ENCODE measurements around the gene NRN1L.
"Not testable (repeated sequence)": the region's sequence is repeated elsewhere in the genome, so short reads cannot be mapped to it uniquely, and the experiment has no call there.

The NRN1L gene

DNA sequence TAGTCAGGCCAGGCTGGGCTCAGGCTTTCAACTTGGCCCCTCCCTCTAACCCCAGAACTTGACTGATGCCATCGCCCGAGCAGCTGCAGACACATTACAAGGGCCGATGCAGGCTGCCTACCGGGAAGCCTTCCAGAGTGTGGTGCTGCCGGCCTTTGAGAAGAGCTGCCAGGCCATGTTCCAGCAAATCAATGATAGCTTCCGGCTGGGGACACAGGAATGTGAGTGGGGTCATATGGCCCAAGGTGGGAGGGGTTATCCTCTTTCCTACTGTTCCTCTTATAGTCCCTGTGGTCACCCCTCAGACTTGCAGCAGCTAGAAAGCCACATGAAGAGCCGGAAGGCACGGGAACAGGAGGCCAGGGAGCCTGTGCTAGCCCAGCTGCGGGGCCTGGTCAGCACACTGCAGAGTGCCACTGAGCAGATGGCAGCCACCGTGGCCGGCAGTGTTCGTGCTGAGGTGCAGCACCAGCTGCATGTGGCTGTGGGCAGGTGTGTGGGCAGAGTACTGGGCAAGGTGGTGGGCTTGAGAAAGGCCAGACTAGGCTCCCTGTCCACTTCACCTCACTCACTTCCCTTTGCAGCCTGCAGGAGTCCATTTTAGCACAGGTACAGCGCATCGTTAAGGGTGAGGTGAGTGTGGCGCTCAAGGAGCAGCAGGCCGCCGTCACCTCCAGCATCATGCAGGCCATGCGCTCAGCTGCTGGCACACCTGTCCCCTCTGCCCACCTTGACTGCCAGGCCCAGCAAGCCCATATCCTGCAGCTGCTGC is 2.1 kb upstream of the NRN1L start:
- no peak for DNase-seq (ENCODE audit: low spot score)

DNA sequence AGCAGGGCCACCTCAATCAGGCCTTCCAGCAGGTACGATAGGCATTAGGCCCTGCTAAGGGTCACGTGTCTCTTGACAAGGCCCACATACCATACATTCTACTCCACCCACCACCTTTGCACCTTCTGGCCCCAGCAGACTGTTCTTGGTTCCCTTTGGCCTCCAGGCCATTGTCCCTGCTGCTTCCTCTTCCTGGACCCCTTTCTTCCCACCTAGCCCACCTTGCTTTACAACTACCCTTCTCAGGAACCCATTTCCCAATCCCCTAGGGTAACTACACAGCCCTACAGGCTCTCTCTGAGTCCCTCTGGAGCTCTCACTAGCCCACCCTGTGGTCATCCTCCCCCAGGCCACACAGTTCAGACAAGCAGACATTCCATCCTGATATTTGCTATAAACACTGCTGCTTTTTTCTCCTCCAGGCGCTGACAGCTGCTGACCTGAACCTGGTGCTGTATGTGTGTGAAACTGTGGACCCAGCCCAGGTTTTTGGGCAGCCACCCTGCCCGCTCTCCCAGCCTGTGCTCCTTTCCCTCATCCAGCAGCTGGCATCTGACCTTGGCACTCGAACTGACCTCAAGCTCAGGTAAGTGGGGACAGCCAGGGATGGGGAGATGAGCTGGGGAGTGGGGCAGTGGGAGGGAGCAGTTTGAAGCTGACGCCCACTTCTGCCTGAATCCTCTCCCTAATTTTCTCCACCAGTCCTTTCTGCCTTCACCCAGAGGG is 1.4 kb upstream of the NRN1L start:
- no peak for DNase-seq (ENCODE audit: low spot score)

DNA sequence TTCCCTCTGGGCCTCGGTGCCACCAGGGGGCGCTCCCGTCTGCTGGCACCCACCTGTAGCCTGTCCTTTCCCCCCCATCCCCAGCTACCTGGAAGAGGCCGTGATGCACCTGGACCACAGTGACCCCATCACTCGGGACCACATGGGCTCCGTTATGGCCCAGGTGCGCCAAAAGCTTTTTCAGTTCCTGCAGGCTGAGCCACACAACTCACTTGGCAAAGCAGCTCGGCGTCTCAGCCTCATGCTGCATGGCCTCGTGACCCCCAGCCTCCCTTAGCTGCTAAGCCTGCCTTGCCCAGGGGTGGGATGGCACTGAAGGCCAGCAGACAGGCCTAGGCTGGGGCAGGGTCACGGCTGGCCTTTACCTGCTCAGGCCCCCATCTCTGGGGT is 818 bp upstream of the NRN1L start:
- DNase-seq (ENCODE audit: low spot score): peak; percentile 79

DNA sequence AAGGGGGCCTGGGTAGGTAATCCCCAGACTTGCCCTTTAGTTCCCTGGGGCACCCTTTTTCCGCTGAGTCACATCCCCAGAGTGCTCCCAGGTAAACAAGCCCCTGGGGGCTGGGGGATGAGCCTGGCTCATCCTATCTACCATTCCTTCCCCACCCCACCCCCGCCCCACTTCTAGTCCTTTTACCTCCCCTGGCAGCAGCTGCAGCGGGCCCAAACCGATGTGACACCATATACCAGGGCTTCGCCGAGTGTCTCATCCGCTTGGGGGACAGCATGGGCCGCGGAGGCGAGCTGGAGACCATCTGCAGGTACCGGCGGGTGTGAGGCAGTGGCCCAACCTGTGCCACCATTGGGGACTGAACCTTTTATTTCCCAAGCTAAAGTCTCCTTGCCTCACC is 860 bp downstream of the NRN1L start:
- no peak for DNase-seq (ENCODE audit: low spot score)

DNA sequence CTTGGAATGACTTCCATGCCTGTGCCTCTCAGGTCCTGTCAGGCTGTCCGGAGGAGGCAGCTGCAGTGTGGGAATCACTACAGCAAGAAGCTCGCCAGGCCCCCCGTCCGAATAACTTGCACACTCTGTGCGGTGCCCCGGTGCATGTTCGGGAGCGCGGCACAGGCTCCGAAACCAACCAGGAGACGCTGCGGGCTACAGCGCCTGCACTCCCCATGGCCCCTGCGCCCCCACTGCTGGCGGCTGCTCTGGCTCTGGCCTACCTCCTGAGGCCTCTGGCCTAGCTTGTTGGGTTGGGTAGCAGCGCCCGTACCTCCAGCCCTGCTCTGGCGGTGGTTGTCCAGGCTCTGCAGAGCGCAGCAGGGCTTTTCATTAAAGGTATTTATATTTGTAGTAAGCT is 1.3 kb downstream of the NRN1L start:
- DNase-seq (ENCODE audit: low spot score): no peak

DNA sequence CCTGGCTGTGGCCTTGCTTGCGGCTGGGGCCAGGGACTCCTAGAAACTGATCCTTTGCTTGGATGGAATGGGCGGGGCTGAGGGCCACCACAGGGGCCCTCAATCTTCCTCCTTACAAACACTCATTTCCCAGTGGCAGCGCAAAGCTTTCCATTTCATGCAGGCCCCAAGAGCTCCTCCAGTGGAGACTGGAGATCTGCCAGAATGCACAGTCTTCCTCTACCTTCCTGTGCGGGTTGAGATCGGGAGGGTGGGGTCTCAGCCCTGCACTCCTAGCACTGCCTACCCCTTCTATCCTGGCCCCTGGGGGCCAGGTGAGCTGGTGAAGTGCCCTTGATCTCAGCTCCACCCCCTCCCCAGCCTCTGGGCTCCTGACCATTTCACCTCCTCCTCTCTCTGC is 1.7 kb downstream of the NRN1L start:
- DNase-seq (ENCODE audit: low spot score): no peak

DNA sequence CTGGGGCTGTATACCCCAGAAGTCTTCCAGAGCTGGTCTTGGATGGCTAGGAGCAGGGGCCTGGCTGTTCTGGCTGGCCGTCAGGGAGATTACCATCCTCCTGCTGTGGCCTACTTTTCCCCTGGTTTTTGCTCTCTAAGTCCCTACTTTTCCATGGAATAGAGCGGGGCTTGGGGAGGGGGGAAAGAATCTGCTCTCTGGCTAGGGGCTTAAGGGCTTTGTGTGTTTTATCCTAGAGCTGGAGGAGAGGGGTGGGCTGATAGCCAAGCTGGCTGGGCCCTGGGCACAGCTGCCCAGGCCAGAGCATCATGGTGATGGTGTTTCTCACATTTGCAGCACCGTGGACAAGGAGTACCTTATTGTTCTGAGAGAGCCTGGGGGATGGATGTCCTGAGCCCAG is 3.6 kb downstream of the NRN1L start:
- no peak for DNase-seq (ENCODE audit: low spot score)

DNA sequence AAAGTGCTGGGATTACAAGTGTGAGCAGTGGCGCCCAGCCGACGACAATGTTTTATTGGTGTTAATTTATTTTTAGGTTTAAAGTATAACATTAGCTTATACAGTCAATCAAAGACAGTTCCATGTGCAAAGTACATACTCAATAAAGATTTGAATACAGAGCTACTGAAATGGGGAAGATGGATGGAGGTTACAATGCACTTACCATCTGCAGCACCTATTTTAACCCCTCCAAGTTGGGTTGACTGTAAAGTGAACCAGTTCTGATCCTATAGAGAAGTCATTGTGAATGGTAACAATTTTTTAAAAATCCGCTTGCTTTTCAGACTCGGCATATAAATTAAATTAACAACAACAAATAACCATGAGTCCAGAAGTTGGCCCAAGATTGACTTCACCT is 7.7 kb downstream of the NRN1L start:
- DNase-seq (ENCODE audit: low spot score): no peak

DNA sequence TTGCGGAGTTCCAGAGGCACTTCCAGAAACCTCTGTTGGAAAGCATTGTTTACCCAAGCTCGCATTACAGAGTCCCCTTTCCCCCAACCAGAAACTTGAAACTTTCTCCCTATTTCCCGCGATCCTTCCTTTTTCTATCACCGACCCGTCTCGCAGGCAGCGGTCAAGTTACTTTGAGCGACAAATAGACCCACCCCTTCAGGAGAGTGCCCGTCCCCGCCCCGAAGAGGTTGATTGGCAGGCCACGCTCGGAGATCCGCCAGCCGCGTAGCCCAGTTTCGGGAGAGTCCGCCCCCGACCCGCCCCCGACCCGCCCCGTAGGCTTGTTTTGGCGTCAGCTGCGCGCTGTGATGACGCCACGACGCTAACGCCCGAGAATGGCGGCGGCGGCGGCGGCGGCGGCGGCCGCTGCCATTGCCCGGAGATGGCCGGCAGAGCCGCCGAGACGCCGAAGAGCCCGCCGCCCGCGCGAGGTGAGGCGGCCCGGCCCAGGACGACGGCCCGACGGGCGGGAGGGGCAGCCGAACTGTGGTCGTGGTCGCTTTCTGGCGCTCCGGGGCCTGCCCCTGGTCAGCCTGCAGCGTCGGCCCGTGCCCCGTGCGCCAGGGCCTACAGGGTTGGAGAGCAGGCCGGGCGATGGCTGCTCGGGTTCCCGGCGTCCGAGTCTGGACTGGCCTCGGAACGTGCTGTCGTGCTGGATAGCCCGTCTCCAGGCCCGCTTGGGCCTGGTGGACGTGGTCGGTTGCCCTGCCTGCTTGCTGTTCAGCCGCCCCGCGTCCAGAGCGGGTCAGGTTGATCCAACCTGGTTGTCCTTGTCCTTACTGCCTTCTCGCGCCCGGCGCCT is 8.4 kb downstream of the NRN1L start, which contains the start of gene PSKH1:
TSS of gene PSKH1 (plus strand) at position 356 of the 844 bp plus-strand sequence. CDS start 15,496 bp downstream, outside the sequence.
- DNase-seq (ENCODE audit: low spot score): peak; percentile 99

DNA sequence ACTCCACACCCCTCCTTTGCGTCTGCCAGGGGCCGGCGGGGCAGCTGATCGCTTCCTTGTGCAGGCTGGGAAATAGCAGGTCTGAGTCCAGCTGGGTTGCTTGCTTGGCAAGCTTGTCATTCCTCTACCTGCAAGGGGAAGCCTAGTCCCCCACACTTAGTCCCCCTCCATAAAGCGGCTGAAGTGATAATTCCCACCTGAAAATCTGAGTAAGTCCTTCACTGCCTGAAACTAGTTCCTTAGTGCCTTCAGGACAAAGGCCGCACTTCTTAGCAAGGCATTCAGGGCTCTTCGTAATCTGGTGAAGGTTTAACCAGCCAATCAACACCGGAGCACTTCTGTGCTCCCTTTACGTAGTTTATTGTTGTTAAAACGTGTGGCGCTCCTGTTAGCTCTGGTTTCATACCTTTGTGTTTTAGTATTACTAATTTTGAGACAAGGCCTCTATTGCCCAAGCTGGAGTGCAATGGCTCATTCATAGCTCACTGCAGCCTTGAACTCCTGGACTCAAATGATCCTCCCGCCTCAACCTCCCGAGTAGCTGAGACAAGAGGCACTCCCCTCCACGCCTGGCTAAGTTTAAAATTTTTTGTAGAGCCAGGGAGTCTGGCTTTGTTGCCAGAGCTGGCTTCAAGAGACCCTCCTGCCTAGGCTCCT is 9.2 kb downstream of the NRN1L start:
- DNase-seq (ENCODE audit: low spot score): no peak

DNA sequence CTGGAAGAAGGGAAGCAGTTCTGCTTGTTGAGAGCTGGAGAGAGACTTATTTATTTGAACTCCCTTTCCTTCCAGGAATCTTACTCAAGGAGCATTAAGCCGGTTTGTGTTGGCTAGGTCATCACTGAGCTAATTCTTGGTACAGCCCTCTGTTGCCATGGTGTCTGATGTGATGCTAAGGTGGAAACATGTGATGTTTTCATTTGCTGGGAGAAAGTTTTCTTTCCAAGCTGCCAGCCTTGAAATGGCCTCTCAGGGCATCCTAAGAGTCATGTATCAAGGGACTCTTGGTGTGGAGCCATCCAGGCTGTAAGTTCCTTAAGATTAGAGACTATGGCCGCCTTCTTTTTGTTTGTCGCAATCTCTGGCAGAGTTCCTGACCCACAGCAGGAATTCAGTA is 12.5 kb downstream of the NRN1L start:
- peak; percentile 43 for DNase-seq (ENCODE audit: low spot score)

DNA sequence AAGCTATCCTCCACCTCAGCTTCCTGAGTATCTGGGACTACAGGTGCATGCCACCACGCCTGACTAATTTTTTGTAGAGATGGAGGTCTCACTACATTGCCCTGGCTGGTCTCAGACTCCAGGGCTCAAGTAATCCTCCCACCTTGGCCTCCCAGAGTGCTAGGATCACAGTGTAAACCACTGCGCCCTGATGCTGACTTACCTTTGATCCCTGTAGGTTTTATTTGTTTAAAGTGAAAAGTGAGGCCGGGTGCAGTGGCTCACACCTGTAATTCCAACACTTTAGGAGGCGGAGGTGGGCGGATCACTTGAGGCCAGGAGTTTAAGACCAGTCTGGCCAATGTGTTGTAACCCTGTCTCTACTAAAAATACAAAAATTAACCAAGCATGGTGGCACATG is 17.0 kb downstream of the NRN1L start:
- DNase-seq (ENCODE audit: low spot score): no peak

DNA sequence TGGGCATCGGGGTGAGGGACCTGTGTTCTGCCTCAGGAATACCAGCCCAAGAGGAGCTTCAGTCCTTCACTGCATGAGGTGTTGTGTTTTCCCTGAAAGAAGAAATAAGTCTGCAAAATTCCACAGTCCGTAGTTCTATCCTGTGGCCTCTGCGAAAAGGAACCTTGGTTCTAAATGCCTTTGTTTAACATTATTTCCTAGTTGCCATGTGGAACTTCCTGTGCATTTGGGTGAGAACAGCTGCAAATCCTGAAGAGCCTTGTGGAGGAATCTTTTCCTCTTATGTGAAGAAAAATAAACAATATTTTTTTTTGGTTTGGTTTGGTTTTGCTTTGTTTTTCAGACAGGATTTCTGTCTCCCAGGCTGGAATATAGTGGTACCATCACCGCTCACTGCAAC is 18.1 kb downstream of the NRN1L start:
- no peak for DNase-seq (ENCODE audit: low spot score)

DNA sequence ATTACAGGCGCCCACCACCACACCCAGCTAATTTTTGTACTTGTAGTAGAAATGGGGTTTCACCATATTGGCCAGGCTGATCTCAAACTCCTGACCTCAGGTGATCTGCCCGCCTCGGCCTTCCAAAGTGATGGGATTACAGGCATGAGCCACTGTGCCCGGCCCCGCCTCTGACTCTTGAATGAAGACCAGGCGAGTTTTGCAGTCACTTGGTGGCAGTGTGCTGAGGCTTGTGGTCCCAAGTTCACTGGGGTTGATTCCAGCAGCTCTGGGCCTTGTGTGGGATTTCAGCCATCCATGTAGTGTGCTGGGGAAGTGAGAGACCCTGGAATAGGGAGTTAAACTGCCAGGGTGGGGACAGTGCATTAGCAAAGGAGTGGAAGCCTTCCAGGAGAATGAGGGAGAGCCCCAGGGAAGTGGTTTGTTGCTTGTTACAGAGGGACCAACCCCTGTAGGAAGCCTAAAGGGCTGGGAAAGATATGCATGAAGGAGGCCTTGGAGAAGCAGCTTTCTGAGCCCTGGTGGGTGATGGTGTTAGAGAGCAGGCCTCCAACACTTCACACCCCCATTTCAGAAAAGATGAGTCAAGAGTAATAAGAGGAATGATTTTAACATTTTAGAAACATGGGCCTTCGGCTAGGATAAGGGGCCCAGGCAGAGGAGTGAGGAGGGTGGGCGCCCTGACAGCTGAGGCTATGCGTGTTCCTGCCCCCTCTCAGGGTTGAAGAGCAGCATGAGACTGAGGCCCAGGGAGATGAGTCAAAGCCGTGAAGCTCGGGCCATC is 22.9 kb downstream of the NRN1L start:
- DNase-seq (ENCODE audit: low spot score): no peak

DNA sequence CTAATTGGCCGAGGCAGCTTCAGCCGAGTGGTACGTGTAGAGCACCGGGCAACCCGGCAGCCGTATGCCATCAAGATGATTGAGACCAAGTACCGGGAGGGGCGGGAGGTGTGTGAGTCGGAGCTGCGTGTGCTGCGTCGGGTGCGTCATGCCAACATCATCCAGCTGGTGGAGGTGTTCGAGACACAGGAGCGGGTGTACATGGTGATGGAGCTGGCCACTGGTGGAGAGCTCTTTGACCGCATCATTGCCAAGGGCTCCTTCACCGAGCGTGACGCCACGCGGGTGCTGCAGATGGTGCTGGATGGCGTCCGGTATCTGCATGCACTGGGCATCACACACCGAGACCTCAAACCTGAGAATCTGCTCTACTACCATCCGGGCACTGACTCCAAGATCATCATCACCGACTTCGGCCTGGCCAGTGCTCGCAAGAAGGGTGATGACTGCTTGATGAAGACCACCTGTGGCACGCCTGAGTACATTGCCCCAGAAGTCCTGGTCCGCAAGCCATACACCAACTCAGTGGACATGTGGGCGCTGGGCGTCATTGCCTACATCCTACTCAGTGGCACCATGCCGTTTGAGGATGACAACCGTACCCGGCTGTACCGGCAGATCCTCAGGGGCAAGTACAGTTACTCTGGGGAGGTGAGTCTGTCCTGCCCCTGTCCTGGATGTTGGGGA is 24.5 kb downstream of the NRN1L start:
- no peak for DNase-seq (ENCODE audit: low spot score)

DNA sequence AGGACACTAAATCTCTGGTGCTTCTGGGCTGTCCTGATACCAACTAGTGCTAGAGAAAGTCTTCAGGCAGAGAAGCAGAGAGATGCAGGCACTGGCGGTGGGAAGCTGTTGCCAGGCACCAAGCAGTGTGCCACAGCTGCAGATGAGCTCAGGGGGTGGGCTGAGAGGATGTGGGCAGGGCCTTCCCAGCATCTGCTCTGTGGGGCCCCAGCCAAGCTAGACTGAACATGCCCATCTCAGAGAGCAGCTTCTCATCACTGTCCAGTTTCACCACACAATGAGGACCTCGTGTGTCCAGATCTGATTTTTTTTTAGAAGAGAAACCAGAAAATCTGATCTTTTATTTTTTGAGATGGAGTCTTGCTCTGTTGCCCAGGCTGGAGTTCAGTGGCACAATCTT is 25.5 kb downstream of the NRN1L start:
- DNase-seq (ENCODE audit: low spot score): peak; percentile 69

DNA sequence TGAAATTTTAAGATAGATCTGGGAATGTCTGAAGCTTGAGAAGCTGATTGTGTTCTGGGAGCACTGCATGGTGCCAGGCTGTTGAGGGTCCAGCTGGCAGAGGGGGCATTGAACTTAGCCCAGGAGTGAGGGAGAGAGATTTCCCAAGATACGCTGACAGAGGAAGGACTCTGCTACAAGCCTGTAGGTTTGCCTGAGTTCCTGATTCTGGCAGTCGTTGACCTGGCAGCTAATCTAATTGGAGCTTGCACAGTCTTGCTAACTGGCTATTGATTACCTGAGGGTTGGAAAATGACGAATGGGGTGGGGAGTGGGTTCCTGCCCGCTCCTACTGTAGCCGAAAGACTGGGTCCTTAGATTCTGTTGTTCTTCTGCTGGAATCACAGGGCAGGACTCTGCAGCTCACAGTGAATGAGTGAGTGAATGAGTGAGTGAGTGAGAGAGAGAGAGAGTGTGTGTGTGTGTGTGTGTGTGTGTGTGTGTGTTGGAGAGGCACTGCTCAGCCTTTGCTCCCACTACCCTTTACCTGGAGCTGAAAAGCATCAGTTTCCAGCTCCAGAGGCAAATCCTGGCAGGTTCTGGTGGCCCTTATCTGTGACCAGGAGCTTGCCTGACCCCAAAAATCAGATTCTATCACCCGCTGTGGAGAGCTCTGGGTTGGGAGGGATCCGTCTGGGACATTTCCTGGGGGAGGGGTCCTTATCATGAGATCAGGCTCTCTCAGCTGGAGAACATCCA is 30.2 kb downstream of the NRN1L start:
- DNase-seq (ENCODE audit: low spot score): no peak

DNA sequence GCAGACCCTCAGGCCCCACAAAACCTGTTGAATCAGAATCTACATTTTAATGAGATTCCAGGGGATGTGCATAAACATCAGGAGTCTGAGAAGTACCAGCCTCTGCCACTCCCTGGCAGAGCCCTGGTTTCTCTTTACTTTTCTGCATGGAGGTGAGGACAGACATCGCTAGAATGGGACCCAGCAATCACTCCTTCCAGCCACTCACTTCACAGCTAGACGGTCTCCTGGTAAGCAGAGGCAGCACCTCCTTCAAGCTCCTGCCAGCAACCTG is 30.7 kb downstream of the NRN1L start:
- DNase-seq (ENCODE audit: low spot score): not testable (repeated sequence)

DNA sequence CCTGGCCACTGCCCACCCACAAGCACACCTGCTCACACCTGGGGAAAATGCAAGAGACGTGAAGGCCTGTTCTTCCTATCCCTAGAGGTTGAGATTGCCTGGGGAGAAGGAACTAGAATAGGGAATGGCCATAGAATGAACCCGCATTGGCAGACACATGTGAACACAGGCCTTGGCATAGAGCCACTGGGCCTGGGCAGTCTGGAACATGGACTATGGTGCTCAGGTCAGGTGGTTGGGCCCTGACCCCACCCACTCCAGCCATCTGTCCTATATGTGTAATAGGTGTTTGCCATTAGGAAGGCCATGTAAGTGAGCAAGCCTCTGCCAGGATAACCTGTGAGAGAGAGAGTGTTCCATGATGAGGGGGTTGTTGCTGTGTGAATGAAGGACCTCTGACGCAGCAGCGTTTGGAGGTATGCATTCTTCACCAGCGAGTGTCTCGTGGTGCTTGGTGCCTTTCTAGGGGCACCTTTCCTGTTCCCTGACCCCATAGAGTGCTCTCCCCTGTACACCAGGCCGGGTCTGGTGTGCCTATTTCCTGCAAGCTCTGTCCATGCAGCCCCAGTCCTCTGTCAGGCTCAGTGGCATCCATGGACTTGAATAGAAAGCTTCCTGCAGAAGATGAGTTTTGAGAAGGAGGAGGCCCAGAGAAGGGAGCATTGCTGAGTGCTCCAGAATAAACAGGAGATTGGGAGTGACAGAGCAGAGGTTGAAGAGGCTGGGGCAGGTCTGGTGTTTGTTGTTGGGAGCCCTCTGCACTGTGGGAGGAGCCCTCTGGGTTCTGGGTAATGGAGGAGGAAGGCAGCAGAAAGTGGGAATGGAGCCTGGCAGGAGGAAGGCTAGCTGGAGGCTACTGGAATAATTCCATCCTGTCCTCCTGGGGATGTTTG is 31.4 kb downstream of the NRN1L start:
- no peak for DNase-seq (ENCODE audit: low spot score)

Data from AG20443 (cell line).